SK-N-MC (cell line): ENCODE measurements around the gene PACS1.
"Not testable (repeated sequence)": the region's sequence is repeated elsewhere in the genome, so short reads cannot be mapped to it uniquely, and the experiment has no call there.

Source experiments
- EZH2 ChIP-seq: fragments of 200-600 bp; sonication (generic); IDR thresholded peaks from one replicate; pipeline ENCODE4 v1.6.1; 2017; ENCODE audit warnings: antibody characterized with exemption
- POLR2AphosphoS5 ChIP-seq: IDR thresholded peaks from 2 replicates; pipeline ENCODE4 v1.6.1; 2012; ENCODE audit warnings: mild to moderate bottlenecking, low read depth, low read length, borderline replicate concordance

- not testable (repeated sequence) for TF ChIP-seq EZH2, POLR2AphosphoS5
Observed at GRCh38 chr11:66092125-66092524, 22.1 kb downstream of the PACS1 start.
